Activated T-helper 9 cell treated with anti-CD3 and anti-CD28 coated beads, Interleukin-2, amount 50 U/mL, for 16 hours (primary cell): ENCODE data around the gene OR10H5.
A peak's percentile ranks its signal among the peaks of the same experiment; 100 is the strongest.
"Not testable (repeated sequence)": the region's sequence is repeated elsewhere in the genome, so short reads cannot be mapped to it uniquely, and the experiment has no call there.

Source experiments
- DNase-seq: peaks from one replicate; pipeline ENCODE4 v3.0.0-alpha.2; 2020; ENCODE audit warnings: low read depth

Gene OR10H5

GRCh38 chr19:15811476-15811875, 24.0 kb downstream of the OR10H5 start:
- DNase-seq = no peak

- DNase-seq = no peak
These were observed 24.7 kb downstream of the OR10H5 start for GRCh38 chr19:15812060-15812722.

GRCh38 chr19:15813916-15814315, 26.5 kb downstream of the OR10H5 start:
- no peak for DNase-seq

GRCh38 chr19:15815306-15815705, 27.8 kb downstream of the OR10H5 start, which contains the start of gene OR10H1:
OR10H1 (minus strand) TSS chr19:15815664; CDS start chr19:15808037, 7,627 bp downstream.
- DNase-seq = no peak

GRCh38 chr19:15820646-15821045, 33.2 kb downstream of the OR10H5 start:
- DNase-seq = no peak

- DNase-seq = no peak
These were observed 38.3 kb downstream of the OR10H5 start for GRCh38 chr19:15825753-15826152.

- no peak for DNase-seq
These were observed 40.7 kb downstream of the OR10H5 start for GRCh38 chr19:15828121-15828610.

- not testable (repeated sequence) for DNase-seq
These were observed 41.3 kb downstream of the OR10H5 start for GRCh38 chr19:15828611-15829305.

GRCh38 chr19:15829306-15829698, 41.8 kb downstream of the OR10H5 start:
- DNase-seq = no peak

GRCh38 chr19:15829786-15830185, 42.3 kb downstream of the OR10H5 start:
- DNase-seq = no peak

GRCh38 chr19:15831626-15832025, 44.2 kb downstream of the OR10H5 start:
- DNase-seq = no peak

GRCh38 chr19:15834232-15834631, 46.8 kb downstream of the OR10H5 start:
- not testable (repeated sequence) for DNase-seq

GRCh38 chr19:15835565-15836329, 48.3 kb downstream of the OR10H5 start:
- DNase-seq = peak; percentile 19

- DNase-seq = peak; percentile 91
These were observed 49.1 kb downstream of the OR10H5 start for GRCh38 chr19:15836330-15837220.

GRCh38 chr19:15837221-15837731, 49.8 kb downstream of the OR10H5 start:
- DNase-seq = no peak

- no peak for DNase-seq
These were observed 50.9 kb downstream of the OR10H5 start for GRCh38 chr19:15838351-15838750.

GRCh38 chr19:15839888-15840287, 52.4 kb downstream of the OR10H5 start:
- not testable (repeated sequence) for DNase-seq

- no peak for DNase-seq
These were observed 53.4 kb downstream of the OR10H5 start for GRCh38 chr19:15840833-15841232.

GRCh38 chr19:15841875-15842569, 54.6 kb downstream of the OR10H5 start:
- no peak for DNase-seq

- no peak for DNase-seq
These were observed 55.9 kb downstream of the OR10H5 start for GRCh38 chr19:15843203-15843893.
